Ramos (cell line): ENCODE data around the gene SHISA6.

Experiments
- in situ Hi-C: fragments of 300-500 bp; cut with MboI; formaldehyde crosslinking; loops from one replicate; pipeline ENCODE4 v1.14.3; 2022; ENCODE audit warnings: low sequenced_read_pairs; ENCODE audit not compliant: unreplicated experiment

SHISA6 gene

DNA sequence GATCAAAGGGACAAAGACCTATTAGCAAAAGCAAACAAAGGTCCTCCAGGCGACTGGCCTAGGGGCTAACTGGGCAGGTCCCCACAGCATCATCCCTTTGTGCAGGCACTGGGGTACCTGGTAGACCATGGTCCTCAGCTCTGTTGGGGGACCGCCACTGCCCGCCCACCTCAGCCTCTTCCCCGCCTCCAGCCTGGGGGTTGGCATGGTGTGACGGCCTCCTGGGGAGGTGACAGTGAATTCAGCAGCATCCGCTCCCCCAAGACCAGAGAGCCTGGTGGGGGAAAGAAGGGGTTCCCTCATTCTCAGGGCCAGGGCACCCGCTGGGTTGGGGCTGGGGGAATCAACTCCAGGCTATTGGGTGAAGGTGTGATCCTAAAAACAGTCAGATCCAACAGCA lies 318.6 kb downstream of the SHISA6 start:
- in situ Hi-C loops: no loop called here

- in situ Hi-C loops: no loop called here
These were observed 320.3 kb downstream of the SHISA6 start for GRCh38 chr17:11561281-11561680.

DNA sequence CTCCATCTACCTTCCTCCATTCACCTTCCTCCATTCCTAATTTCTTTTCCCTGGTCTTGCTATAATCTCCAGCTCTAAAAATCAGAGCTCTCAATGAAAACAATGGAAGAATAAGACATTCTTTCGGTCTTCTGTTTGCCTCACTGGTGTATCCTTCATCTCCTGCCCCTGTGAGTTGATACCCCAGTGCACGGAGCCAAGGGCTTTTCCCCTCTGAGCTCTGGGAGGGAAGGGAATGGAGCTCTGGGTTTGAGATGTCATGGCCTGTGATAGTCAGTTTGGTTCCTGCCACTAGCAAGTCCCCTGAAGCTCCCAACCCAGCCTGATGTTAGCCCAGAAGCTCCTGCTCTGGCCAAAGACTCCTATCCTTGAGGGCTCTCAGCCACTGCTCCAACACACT lies 320.7 kb downstream of the SHISA6 start:
- in situ Hi-C loops: no loop called here

DNA sequence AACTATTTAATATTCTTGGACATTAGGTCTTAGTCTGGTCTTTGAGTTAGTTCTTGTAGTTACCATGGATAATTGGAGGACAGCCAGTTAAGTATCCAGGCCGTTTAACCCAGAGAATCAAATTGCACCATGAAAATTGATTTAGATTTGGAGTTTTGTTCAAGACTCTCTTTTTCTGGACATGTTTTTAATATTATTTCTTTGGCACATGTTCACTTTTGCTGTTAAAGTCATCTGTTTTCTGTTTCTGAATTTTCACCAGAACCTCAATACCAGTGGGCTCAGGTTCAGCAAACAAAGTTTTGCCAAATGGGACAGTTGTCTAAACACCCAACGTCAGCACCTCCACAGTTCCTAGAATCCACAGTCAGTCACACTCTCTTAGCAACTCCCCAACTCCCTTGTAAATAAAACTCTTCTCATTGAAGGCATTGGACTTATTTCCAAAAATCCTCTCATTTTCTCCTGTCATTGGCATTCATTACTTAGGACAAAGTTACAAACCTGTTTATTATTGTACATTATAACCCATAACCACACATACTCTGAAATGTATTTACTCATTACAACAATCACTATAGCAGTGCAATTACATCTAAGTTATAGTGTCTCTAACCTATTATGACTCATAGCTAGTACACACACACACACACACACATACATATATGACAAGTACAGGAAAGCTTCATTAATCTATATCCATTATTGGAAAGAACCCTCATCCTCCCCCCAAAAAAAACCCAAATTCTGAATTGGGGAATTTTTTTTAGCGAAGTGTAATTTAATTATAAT lies 323.8 kb downstream of the SHISA6 start:
- in situ Hi-C loops: no loop called here

GRCh38 chr17:11565591-11565990 lies 324.6 kb downstream of the SHISA6 start:
- in situ Hi-C loops: no loop called here

DNA sequence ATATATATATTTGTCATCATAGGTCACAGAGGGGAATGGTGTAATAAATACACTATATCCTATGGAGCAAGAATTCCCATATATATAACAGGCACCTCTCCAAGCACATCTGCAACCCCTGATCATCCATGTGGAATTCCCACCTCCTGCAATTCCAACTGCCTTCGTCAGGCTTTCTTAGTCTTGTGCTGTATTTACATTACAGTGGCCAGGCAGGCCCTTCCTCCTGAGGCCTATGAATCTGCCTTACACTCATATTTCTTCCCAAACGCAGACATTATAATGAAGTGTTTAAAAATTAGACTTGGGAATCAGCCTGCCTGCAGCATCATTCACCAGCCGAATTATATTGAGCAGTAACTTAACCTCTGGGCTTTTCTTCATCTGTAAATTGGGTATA lies 338.0 kb downstream of the SHISA6 start:
- in situ Hi-C loops: no loop called here

DNA sequence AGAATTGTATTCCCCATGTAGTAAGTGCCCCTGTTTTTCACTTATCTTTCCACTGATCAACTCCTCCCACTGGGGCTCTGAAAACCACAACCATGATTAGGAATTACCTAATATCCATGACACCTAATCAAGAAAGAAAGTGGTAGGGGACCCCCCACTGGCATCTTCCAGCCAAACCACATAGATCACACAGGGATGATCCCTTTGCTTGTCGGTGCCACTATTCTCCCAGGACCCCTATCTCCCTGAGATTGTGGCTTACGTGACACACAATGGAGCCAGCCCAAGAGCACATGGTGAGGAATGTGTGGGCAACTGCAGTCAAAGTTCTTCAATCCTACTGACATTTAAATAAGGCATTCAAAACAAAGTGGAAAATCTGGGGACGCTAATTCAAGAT lies 339.7 kb downstream of the SHISA6 start:
- in situ Hi-C loops: no loop called here

DNA sequence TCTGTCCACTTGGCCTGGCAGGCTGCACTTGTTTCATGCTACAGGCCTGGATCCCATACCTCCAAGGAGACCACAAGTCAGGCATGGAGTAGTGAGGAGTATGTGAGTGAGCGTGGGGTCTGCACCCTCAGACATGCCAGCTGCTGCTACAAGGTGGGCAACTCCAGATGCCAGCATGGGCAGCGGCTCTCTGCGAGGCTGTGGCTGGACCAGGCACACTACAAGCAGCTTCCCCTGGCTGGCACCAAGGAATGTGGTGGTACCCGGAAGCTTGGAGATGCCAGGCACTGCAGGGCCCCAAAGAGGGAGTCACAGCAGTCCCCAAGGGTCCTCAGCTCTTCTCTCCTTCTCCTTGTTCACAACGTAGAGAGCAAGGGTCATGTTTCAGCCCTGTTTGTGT lies 341.2 kb downstream of the SHISA6 start:
- in situ Hi-C loops: no loop called here

DNA sequence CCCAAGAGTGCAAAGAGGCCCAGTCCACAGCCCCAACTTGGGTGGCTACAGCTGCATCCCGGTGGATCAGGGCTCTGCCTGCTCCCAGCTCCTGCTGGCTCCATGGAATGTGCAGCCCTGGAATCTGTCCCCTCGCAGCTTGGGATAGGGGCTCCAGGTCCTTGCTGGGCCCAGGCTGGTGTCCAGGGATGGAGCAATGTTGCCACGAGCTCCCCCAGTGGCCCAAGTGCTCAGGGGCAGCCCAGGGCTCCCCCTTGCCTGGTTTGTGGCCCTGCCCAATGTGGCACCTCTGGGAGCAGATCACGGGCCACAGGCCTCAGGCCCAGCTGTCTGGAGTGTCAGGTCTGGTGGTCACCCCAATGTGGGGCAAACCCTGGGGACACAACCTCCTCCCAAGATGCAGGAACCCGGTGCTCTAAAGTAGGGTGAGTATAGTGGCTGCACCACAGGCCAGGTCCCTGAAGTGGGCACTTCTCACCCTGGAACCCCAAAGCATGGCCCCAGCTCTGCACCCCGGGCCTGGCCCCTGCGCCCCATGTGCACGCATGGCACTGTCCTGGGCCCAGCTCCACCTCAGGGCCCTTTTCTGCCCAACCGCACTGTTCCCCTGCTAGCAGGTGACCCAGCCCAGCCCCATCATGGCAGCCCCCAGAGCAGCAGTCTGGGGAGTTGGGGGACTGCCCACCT lies 342.4 kb downstream of the SHISA6 start:
- in situ Hi-C loops: no loop called here

GRCh38 chr17:11589716-11590115 lies 348.7 kb downstream of the SHISA6 start:
- in situ Hi-C loops: no loop called here

DNA sequence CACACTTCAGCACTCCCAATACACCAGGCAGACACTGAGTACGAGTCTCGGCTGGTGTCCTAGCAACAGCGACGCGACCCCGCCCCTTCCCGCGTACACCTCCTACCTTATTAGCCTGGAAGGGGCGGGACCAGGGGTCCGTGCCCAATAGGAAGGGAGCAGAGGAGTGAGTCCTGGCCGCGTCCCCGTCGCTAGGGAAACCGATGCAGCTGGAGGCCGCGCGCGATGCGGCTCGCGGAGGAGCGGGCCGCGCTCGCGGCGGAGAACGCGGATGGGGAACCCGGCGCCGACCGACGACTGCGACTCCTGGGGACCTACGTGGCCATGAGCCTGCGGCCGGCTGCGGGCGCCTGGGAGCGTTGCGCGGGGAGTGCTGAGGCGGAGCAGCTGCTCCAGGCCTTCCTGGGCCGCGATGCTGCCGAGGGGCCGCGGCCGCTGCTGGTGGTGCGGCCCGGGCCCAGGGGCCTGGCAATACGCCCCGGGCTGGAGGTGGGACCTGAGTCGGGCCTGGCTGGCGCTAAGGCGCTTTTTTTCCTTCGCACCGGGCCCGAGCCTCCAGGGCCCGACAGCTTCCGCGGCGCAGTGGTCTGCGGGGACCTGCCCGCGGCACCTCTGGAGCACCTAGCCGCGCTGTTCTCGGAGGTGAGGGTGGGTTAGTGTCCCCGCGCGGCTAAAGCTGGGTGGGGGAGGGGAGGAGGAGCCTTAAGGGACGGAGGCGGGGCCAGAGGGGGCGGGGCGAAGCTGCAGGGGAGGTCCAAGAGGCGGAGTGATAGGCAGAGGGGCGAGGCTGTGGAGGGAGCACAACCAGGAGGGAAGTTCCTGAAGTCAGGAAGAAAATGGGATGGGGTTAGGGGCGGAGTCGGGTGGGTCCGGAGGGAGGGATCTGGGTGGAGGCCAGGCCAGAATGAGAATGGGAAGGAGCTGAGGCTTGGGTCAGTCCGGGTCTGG lies 357.5 kb downstream of the SHISA6 start, which contains the start of gene DNAH9:
DNAH9 (plus strand) TSS at position 197 of the 948 bp plus-strand sequence; CDS start at position 226, 29 bp downstream.
- in situ Hi-C loops: no loop called here

GRCh38 chr17:11601661-11602060 lies 360.6 kb downstream of the SHISA6 start:
- in situ Hi-C loops: no loop called here

DNA sequence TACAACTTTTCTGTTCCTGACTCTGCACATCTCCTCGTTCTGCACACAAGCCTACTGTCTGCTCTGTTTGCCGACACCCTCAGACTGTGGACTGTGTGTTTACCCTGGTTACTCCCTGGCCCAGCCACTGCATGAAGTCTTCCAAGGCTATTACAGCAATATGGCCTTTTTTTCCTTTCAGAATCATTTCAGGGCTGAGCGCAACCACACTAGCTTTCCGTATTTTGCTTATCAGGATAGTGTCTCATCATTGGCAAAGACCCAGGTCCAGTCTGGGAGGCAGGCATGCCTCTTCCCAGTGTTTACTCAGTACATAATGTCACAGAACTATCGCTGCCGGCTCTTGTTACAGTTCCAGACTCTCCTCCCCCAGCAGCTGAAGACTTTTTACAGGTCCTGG lies 367.4 kb downstream of the SHISA6 start:
- in situ Hi-C loops: no loop called here

- in situ Hi-C loops: no loop called here
These were observed 370.1 kb downstream of the SHISA6 start for GRCh38 chr17:11610999-11611566.

GRCh38 chr17:11612956-11613355 lies 371.9 kb downstream of the SHISA6 start:
- in situ Hi-C loops: no loop called here
